Tibial nerve (tissue), 3 donors: ENCODE measurements around the gene RBM47.

Source experiments
- CTCF ChIP-seq, 5 experiments: fragments of 200-600 bp in 3 of 5; fragments of 450-650 bp in 2 of 5; sonication (generic) in 3 of 5; IDR thresholded peaks; one replicate each; pipeline ENCODE4 v1.5.1; 2016 to 2019; ENCODE audit warnings: antibody characterized with exemption in 5 of 5, mild to moderate bottlenecking in 3 of 5, moderate library complexity in 2 of 5
- POLR2A ChIP-seq, 2 donors: fragments of 450-650 bp; IDR thresholded peaks; one replicate each; pipeline ENCODE4 v1.6.1; 2017; ENCODE audit warnings: antibody characterized with exemption in 2 of 2, mild to moderate bottlenecking in 2 of 2, moderate library complexity in 2 of 2

GRCh38 chr4:40594261-40595178 is 35.1 kb downstream of the RBM47 start:
- TF ChIP-seq CTCF (IDR thresholded peaks at IDR 0.05) (no peak), POLR2A (IDR thresholded peaks at IDR 0.05) (no peak)
